ENCODE results near the gene ERVFRD-1.
A peak's percentile ranks its signal among the peaks of the same experiment; 100 is the strongest.

ERVFRD-1 gene

GRCh38 chr6:11110921-11111768 is at the start of gene ERVFRD-1:
TSS of gene ERVFRD-1 (minus strand) at chr6:11111725. CDS start at chr6:11105310, 6,415 bp downstream.
- no peak for DNase-seq

GRCh38 chr6:11160199-11160598 is 48.7 kb upstream of the ERVFRD-1 start:
- no peak for DNase-seq

- no peak for DNase-seq
These were observed 44.1 kb upstream of the ERVFRD-1 start for GRCh38 chr6:11155589-11155988.

GRCh38 chr6:11153447-11153846 is 41.9 kb upstream of the ERVFRD-1 start:
- no peak for DNase-seq

GRCh38 chr6:11152581-11152980 is 41.1 kb upstream of the ERVFRD-1 start:
- no peak for DNase-seq

GRCh38 chr6:11151488-11151887 is 40.0 kb upstream of the ERVFRD-1 start:
- DNase-seq, result no peak

- no peak for DNase-seq
These were observed 38.0 kb upstream of the ERVFRD-1 start for GRCh38 chr6:11149551-11149950.

GRCh38 chr6:11146117-11146826 is 34.7 kb upstream of the ERVFRD-1 start:
- no peak for DNase-seq

- peak; percentile 90 for DNase-seq
These were observed 32.9 kb upstream of the ERVFRD-1 start for GRCh38 chr6:11144393-11144851.

- DNase-seq, result peak; percentile 94
These were observed 32.2 kb upstream of the ERVFRD-1 start for GRCh38 chr6:11143394-11144371.

GRCh38 chr6:11142296-11143027 is 30.9 kb upstream of the ERVFRD-1 start:
- DNase-seq, result peak; percentile 9

- no peak for DNase-seq
These were observed 29.8 kb upstream of the ERVFRD-1 start for GRCh38 chr6:11141295-11141694.

GRCh38 chr6:11140056-11140455 is 28.5 kb upstream of the ERVFRD-1 start:
- no peak for DNase-seq

GRCh38 chr6:11139051-11139960 is 27.8 kb upstream of the ERVFRD-1 start:
- no peak for DNase-seq

- no peak for DNase-seq
These were observed 25.3 kb upstream of the ERVFRD-1 start for GRCh38 chr6:11136809-11137208.

- no peak for DNase-seq
These were observed 21.8 kb upstream of the ERVFRD-1 start for GRCh38 chr6:11133281-11133680.

GRCh38 chr6:11132194-11132888 is 20.8 kb upstream of the ERVFRD-1 start:
- DNase-seq, result no peak

GRCh38 chr6:11130605-11131004 is 19.1 kb upstream of the ERVFRD-1 start:
- DNase-seq, result no peak

- no peak for DNase-seq
These were observed 18.5 kb upstream of the ERVFRD-1 start for GRCh38 chr6:11129908-11130565.

GRCh38 chr6:11128608-11129007 is 17.1 kb upstream of the ERVFRD-1 start:
- no peak for DNase-seq

All from DMS53 (cell line).